ENCODE data around the gene RPP40.
A peak's percentile ranks its signal among the peaks of the same experiment; 100 is the strongest.

Gene RPP40

DNA sequence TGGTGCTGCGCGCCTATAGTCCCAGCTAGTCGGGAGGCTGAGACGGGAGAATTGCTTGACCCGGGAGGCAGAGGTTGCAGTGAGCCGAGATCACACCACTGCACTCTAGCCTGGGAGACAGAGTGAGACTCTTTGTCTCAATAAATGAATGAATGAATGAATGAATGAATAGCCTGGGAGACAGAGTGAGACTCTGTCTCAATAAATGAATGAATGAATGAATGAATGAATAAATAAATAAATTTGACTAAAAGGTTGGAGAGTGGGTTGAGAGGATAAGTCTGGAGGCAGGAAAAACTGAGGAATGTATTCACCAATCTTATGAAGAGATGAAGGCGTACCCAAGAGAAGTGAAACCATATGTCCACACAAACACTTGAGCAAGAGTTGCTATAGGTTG, 24.5 kb upstream of the RPP40 start:
- H3K27me3 ChIP-seq (ENCODE audit: insufficient read depth, low read depth, severe bottlenecking), result no peaks in the 10 kb centered on the region
- H3K27ac ChIP-seq, result no peak overlapping the region
- TF ChIP-seq, protein P1, sequence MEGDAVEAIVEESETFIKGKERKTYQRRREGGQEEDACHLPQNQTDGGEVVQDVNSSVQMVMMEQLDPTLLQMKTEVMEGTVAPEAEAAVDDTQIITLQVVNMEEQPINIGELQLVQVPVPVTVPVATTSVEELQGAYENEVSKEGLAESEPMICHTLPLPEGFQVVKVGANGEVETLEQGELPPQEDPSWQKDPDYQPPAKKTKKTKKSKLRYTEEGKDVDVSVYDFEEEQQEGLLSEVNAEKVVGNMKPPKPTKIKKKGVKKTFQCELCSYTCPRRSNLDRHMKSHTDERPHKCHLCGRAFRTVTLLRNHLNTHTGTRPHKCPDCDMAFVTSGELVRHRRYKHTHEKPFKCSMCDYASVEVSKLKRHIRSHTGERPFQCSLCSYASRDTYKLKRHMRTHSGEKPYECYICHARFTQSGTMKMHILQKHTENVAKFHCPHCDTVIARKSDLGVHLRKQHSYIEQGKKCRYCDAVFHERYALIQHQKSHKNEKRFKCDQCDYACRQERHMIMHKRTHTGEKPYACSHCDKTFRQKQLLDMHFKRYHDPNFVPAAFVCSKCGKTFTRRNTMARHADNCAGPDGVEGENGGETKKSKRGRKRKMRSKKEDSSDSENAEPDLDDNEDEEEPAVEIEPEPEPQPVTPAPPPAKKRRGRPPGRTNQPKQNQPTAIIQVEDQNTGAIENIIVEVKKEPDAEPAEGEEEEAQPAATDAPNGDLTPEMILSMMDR (IDR thresholded peaks at IDR 0.05; ENCODE audit: low read depth, low read length), result no peak
- DNase-seq, result no peak
- no peaks in the 10 kb centered on the region for H3K9me3 ChIP-seq (ENCODE audit: severe bottlenecking)
- H3K36me3 ChIP-seq, result no peaks in the 10 kb centered on the region
- no peak overlapping the region for H3K4me3 ChIP-seq (ENCODE audit: low read depth, low read length)

DNA sequence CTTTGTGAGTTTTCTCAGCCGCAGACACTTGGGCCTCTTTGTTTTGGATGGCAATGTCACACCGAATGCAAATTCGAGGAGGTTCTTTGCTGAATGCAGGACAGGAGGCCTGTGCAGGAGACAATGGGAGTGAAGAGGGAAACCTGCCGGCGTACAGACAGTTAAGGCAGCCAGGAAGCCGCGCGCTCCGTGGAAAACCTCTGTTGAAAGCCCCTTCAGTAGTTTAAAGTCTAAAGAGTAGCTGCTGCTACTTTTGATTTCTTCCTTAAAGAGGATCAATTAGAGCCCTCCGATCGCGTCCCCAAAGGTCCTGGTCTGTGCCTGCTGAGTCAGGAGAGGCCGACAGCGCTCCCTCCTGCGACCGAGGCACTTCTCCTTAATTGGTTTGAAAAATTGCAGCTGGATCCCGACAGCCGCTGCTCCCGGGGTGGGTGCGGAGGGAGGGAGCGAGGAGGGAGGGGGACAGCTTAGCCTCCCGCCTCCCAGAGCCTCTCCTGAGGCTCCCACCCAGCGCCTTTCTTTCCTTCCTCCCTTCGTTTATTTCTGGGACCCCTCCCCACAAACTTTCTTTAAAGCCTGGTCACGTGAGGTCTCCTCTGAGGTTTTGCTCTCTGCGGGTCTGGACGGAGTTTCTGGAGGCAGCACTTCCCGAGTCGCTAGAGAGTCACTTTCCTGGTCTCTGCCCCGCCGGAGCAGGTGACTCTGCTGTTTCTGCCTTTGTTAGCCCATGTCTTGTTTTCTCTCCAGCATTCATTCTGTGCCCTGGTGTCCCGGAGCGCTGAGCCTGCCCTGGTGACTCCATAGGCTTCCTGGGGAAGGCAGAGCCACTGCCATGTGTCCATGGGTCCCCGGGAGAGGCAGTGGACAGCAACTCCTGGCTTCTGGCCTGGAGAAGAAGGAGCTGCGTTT, 22.3 kb upstream of the RPP40 start:
- Histone ChIP-seq H3K36me3 (no peaks in the 10 kb centered on the region), H3K4me3 (ENCODE audit: low read depth, low read length) (peak overlapping the region; percentile 62), H3K9me3 (ENCODE audit: severe bottlenecking) (no peaks in the 10 kb centered on the region), H3K27ac (peak overlapping the region; percentile 20), H3K27me3 (ENCODE audit: insufficient read depth, low read depth, severe bottlenecking) (no peaks in the 10 kb centered on the region)
- TF ChIP-seq, protein P1 (IDR thresholded peaks at IDR 0.05; ENCODE audit: low read depth, low read length), result no peak
- DNase-seq, result peak; percentile 69

DNA sequence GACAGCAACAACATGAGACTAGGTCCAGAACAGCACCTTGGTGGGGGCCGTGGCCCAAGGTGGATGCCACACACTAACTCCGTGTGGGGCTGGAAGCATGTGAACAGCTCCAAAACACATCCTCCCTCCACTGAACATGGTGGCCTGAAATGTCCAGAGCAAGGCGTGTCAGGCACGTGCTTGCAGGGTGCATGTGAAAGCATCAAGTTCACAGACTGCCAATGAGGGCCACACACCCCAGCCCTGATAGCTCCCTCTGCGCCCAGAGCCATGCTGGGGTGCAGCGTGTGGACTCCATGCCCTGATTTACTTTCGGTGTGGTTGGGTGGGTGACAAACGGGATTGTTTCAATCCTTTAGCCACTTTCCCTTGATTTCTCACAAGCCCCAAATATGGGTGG, 20.1 kb upstream of the RPP40 start:
- TF ChIP-seq, protein P1 (IDR thresholded peaks at IDR 0.05; ENCODE audit: low read depth, low read length), result no peak
- H3K27me3 ChIP-seq (ENCODE audit: insufficient read depth, low read depth, severe bottlenecking), result no peaks in the 10 kb centered on the region

DNA sequence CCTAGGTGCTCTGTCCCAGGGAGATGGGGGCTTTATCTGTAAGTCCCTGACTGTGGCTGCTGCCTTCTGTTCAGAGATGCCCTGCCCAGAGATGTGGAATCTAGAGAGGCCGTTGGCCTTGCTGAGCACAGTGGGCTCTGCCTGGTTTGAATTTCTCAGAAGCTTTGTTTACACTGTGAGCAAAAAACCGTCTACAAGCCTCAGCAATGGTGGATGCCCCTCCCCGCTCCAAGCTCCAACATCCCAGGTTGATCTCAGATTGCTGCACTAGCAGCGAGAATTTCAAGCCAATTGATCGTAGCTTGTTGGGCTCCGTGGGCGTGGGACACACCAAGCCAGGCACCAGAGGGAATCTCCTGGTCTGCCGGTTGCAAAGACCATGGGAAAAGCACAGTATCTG, 16.3 kb upstream of the RPP40 start:
- Histone ChIP-seq H3K9me3 (ENCODE audit: severe bottlenecking) (no peaks in the 10 kb centered on the region), H3K4me3 (ENCODE audit: low read depth, low read length) (no peak overlapping the region), H3K36me3 (no peaks in the 10 kb centered on the region), H3K27ac (no peak overlapping the region), H3K27me3 (ENCODE audit: insufficient read depth, low read depth, severe bottlenecking) (peaks cover 3% of the 10 kb centered on the region)
- DNase-seq, result no peak
- TF ChIP-seq, protein P1 (IDR thresholded peaks at IDR 0.05; ENCODE audit: low read depth, low read length), result no peak

More for the DNA sequence above, 20.1 kb upstream of the RPP40 start:
- no peaks in the 10 kb centered on the region for H3K9me3 ChIP-seq (ENCODE audit: severe bottlenecking)
- DNase-seq, result no peak
- H3K27ac ChIP-seq, result no peak overlapping the region
- no peak overlapping the region for H3K4me3 ChIP-seq (ENCODE audit: low read depth, low read length)
- no peaks in the 10 kb centered on the region for H3K36me3 ChIP-seq

DNA sequence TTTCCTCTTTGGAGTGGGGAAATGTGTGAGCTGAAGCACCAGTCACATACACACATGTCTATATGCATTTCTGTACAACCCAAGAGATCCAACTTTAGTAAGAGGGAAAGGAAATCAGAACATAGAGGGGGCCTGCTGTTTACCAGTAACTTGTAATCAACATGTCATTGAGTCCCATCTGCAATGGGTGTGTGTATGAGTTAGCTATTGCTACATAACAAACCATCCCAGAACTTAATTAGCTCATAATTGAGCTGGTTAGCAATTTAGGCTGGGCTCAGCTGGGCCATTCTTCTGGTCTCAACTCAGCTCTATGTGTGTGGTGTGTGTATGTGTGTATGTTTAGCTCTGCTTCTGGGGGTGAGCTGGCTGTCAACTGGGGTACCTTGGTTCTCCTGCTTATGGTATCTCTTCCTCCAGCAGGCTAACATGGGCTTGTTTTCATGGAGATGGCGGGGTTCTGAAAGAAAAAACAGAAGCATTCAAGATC, 10.3 kb upstream of the RPP40 start:
- H3K9me3 ChIP-seq (ENCODE audit: severe bottlenecking), result no peaks in the 10 kb centered on the region
- no peaks in the 10 kb centered on the region for H3K36me3 ChIP-seq
- H3K27ac ChIP-seq, result no peak overlapping the region
- H3K27me3 ChIP-seq (ENCODE audit: insufficient read depth, low read depth, severe bottlenecking), result peaks cover 3% of the 10 kb centered on the region
- no peak for DNase-seq
- no peak overlapping the region for H3K4me3 ChIP-seq (ENCODE audit: low read depth, low read length)
- TF ChIP-seq, protein P1 (IDR thresholded peaks at IDR 0.05; ENCODE audit: low read depth, low read length), result no peak

All from WERI-Rb-1 (cell line).